Jurkat, Clone E6-1 (cell line): ENCODE results near the gene SPEN.
"Not testable (repeated sequence)": the region's sequence is repeated elsewhere in the genome, so short reads cannot be mapped to it uniquely, and the experiment has no call there.

Source experiments
- DNase-seq: peaks from one replicate; pipeline ENCODE4 v3.0.0-alpha.2; 2011; ENCODE audit warnings: low read depth, low spot score
- H3K4me3 ChIP-seq: 2 replicates; pipeline ENCODE4 v1.5.1; 2011; ENCODE audit warnings: mild to moderate bottlenecking, low read length, control low read depth, moderate library complexity

SPEN gene

DNA sequence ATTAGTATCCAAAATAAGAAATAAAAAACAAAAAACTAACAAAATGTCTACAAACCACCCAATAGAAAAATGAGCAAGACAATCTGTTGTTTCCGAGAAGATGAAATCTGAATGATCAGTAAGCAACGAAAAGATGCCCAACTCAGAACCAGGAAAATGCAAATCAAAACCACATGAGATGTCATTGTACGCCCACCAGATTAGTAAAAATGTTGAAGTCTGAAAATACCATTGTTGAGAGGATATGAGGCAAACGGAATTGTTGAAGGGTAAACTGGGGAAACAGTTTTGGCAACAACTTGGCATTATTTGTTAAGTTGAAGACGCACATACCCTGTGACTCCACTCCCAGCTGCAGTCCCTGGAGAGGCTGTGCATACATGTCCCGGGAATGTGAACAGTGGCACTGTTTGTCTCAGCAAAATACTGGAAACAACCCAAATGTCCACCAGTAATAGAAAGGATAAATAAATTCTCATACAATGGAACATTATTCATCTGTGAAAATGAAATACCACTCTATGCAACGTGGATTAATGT, 117.8 kb downstream of the SPEN start:
- no peak for DNase-seq
- no peak overlapping the region for H3K4me3 ChIP-seq

- H3K4me3 ChIP-seq = no peak overlapping the region
- DNase-seq = no peak
Observed at GRCh38 chr1:15966081-15966955, 118.8 kb downstream of the SPEN start.

DNA sequence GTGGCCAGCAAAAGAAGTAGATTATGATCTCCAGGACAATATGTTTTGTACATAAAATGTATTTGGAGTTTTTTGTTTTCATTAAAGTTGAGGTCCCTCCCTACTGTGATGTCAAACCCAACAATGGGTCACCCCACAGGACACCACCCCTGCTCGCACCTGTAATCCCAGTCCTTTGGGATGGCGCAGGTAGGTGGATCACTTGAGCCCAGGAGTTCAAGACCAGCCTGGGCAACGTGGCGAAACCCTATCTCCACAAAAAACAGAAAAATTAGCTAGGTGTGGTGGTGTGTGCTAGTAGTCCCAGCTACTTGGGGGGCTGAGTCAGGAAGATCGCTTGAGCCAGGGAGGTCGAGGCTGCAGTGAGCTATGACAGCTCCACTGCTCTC, 119.4 kb downstream of the SPEN start:
- DNase-seq = no peak
- no peak overlapping the region for H3K4me3 ChIP-seq

DNA sequence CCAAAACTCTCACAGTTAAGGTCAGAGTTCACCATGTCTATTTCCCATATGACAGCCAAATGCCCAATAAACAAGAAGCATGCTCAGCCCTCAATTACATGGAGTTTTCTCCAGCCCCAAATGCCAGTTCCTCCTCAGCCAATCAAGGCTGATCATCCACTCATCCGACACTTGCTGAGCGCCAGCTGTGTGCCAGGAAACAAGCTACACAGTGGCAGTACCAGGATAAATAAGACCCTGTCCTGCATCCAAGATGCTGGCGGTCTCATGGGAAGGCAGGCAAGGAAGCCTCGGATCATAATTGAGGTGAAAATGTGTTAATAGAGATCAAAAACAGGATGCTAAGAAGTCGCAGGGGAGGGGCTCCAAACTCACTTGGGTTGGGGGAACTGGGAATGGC, 120.7 kb downstream of the SPEN start:
- no peak for DNase-seq

DNA sequence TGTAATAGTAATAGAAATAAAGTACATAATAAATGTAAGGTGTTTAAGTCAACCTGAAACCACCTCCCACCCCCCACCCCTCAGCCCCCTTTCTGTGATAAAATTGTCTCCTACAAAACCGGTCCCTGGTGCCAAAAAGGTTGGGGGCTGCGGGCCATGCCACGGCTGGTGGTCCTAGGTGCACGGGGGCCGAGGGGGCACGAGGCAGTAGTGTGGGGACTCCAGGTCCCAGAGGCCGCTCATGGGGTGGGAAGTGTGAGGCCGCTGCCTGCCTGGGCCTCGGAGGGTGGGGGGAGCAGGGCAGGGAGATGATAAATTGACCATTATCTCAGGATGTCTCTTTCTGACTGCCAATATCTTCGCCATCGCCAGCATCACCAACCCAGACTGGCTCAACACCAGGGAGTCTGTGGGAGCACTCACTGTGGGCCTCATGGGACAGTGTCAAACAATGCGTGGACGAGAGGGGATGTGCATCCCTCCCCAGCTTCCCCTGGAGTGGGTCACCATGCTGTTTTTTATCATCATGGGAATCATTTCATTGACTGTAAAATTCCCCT, 121.9 kb downstream of the SPEN start:
- no peak for DNase-seq
- H3K4me3 ChIP-seq = no peak overlapping the region

More for the DNA sequence above, 120.7 kb downstream of the SPEN start:
- H3K4me3 ChIP-seq = no peak overlapping the region

GRCh38 chr1:15970911-15971310, 123.4 kb downstream of the SPEN start:
- DNase-seq = no peak
- H3K4me3 ChIP-seq = no peak overlapping the region

DNA sequence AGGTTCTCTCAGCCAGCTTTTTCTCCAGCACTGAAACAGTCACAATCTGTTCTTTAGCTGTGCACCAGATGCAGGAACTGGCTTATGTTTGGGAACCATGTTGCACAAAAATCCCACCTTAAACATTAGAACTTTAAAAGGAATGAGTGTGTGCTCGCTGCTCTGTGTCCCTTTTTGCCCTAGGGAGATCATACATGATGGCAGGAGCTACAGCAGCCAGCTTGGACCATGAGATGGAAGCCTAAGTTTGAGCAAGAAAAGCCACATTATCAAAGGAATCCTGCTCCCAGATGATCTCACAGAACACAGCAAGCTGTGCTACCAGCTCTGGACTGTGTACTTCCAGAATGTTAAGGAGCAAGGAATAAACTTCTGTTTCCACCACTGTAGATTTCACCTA, 124.9 kb downstream of the SPEN start:
- DNase-seq = no peak
- H3K4me3 ChIP-seq = no peak overlapping the region

- no peak overlapping the region for H3K4me3 ChIP-seq
- no peak for DNase-seq
Observed at GRCh38 chr1:15973772-15974171, 126.3 kb downstream of the SPEN start.

DNA sequence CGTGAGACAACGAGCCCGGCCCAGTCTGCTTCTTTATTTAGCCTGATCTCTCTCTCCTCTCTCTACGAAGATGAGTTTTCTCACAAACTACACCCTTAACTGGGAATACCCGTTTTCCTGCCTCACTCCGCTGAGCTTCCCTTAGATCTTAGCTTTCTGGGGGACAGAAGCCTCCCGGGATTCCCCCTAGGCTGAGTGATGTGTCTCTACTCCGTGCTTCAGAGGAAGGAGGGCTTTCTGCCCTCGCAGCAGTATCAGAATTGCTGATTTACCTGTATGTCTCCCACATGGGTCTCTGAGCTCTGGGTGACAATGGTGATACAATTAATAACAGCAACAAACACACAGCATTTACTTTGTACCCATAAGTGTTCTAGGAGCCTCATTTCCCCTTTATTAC, 127.3 kb downstream of the SPEN start:
- peak overlapping the region; percentile 67 for H3K4me3 ChIP-seq
- no peak for DNase-seq

GRCh38 chr1:15975358-15975804, 127.9 kb downstream of the SPEN start:
- peak overlapping the region; percentile 67 for H3K4me3 ChIP-seq
- DNase-seq = peak; percentile 20

DNA sequence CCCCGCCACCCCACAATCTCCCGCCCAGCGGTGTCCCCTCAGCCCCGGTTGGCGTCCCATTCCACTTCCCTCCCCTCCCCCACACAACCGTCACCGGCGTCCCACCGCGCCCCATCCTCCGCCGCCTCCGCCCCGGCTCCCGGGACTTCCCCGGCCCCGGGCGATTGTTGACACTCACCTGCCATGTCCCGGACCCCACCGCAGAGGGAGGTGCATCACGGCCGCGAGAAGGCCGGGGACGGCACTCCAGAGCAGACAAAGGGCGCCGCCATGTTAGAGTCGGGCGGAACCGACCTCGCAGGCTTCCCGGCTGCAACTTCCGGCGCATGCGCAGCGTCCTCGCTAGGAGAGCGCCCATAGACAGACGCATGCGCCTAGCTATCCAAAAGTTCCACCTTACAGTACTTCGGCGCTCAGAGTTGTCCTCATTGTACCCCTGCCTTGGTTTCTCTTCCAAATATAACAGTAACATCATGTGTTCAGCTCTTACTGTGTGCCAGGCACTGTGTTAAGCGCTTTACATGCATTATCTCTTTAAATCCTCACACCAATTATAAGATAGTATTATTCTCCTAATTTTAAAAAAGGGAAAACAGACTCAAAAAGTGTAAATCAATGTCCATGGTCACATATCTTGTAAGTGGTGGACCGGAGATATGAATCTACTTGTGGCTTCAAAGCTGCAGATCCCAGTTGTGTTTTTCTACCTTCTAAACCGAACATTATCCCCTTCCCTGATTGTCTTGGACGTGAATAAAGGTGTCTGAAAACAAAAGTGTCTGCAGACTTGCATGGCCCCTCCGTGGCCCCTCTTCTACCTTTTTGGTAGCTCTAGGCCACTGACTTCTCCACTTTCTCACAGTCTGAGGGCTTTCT, 128.5 kb downstream of the SPEN start, which contains the start of gene ZBTB17:
Gene ZBTB17 (minus strand): TSS at position 297 of the 876 bp plus-strand sequence. CDS start 27,606 bp downstream, outside the sequence.
- peak within 1 kb of the TSS; percentile 67 for H3K4me3 ChIP-seq
- DNase-seq = peak; percentile 91

DNA sequence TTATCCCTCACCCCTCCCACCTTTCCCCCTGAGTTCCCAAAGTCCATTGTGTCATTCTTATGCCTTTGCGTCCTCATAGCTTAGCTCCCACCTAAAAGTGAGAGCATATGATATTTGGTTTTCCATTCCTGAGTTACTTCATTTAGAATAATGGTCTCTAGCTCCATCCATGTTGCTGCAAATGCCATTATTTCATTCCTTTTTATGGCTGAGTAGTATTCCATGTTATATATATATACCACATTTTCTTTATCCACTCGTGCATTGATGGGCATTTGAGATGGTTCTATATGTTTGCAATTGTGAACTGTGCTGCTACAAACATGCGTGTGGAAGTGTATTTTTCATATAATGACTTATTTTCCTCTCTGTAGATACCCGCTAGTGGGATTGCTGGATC, 130.4 kb downstream of the SPEN start:
- DNase-seq, H3K4me3 ChIP-seq: not testable (repeated sequence)

DNA sequence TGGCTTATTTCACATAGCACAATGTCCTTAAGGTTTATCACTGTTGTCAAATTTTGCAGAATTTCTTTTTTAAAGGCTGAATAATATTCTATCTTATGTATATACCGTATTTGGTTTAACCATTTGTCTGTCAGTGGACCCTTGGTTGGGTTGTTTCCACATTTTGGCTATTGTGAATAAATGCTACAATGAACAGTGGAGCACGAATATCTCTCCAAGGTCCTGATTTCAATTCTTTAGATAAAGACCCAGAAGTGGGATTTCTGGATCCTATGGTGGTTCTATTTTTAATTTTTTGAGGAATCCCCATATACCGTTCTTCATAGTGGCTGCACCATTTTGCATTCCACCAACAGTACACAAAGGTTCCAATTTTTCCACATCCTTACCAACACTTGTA, 134.2 kb downstream of the SPEN start:
- DNase-seq = no peak
- H3K4me3 ChIP-seq = no peak overlapping the region

- H3K4me3 ChIP-seq = no peak overlapping the region
- DNase-seq = no peak
Observed at GRCh38 chr1:15983275-15983674, 135.8 kb downstream of the SPEN start.

DNA sequence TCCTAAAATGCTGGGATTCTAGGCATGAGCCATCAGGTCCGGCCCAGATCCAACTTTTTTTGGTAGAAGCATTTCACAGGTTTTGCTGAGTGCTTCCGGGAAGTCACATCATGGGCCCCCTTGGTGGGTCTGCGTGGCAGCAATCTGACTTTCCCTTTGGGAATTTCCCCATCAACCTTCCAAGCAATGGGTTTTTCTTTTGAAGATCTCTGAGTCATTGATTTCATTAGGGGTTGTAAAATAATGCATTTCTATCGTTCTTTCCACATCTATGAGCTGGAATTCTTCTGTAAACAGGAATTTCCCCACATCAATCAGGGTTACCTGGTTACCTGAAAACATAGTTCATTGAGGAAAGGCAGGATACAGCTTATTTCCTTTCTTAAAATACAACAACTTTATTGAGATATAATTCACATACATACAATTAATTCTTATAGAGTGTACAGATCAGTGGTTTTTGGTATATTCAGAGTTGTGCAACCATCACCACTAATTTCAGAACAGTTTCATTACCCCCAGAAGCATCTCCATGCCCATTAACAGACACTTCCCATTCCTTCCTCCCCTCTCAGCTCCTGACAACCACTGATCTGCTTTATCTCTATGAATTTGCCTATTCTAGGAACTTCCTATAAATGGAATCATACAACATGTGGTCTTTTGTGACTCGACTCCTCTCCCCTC, 138.2 kb downstream of the SPEN start:
- DNase-seq = no peak
- no peak overlapping the region for H3K4me3 ChIP-seq

DNA sequence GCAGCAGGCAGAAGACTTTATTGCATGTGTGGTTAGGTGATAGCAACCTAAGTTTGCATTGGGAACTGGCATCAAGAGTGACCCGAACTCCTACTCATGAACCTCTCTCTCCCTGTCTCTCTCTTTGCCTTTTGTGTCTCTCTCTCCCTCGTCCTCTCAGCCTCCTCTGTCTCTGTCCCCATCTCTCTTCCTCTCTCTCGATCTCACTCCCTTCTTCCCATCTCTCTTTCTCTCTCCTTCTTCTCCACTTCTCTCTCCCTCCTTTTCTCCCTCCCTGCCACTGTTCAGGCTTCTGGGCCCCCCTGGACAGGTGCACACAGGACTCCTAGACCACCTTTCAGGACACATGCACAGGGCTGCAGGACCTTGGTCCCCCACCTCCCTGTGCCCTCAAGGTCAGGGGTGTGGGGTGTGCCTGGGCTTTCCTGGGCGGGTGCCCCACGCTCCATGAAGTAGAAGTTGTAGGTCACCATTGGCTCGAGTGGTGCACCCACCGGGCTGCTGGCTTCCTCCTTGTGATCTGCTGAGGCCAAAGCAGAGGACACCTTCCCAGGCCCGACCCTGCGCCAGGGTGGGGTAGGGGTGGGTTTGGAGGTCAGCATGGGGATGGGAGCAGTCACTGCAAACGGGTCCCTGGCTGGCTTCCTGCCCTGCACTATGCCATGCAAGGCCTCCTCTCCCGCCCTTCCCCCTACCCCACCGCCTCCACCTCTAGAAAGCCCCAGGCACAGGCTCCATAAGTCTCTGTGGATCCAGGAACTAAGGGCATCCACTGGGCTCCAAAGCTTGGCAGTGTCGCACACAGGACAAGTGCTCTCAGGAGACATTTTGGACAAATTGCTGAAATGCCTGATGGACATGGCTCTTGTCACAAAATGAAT, 141.6 kb downstream of the SPEN start:
- no peak for DNase-seq
- no peak overlapping the region for H3K4me3 ChIP-seq

DNA sequence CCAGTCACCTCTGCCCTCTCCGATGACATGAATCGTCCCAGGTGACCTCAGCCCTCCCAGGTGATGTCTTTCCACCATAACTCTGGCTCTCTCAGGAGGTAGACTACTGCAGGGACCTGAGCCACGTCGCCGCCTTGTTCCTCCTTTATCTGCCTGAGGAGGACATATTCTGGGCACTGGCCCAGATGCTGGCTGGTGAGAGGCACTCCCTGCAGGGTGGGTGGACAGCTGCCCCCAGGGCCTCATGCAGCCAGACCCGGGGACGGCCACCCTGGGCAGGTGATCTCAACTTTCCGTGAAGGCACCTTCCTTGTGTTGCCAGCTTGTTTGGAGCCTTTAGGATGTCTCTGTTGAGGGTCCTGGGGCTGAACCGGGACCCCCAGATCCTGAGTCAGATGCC, 142.3 kb downstream of the SPEN start:
- no peak for DNase-seq

More for the DNA sequence above, 142.3 kb downstream of the SPEN start:
- no peak overlapping the region for H3K4me3 ChIP-seq
